IMR-90 (cell line): ENCODE measurements around the gene AATF. TPM values are rescaled to one million over a fixed set of nuclear protein-coding genes. Genes with fewer than 3 reads are reported as not detected.

ENCODE experiments used
- ATAC-seq: fragments of 200-7000 bp; cut with Tn5 transposase; 2 replicates; pipeline ENCODE4 v1.9.1; 2020; ENCODE audit warnings: low read depth, mild to moderate bottlenecking, moderate library complexity
- BruUV-seq: library from RNA; stranded (reverse); fragments of 400-500 nt; replicated peaks from 2 replicates; lab custom pipeline; 2021; lab: Mats Ljungman, UMichigan
- CTCF ChIA-PET: fragments of 300-600 bp; formaldehyde crosslinking; extraction: SDS; loops from one replicate; lab custom pipeline; 2021; ENCODE audit warnings: antibody characterized with exemption; lab: Yijun Ruan, JAX
- POLR2A ChIA-PET: fragments of 300-600 bp; sonication (Branson Sonifier 250); formaldehyde crosslinking; loops from one replicate; lab custom pipeline; 2022; ENCODE audit warnings: antibody characterized with exemption; ENCODE audit not compliant: unreplicated experiment; lab: Charles Lee
- DNase-seq: peaks from one replicate; pipeline ENCODE4 v3.0.0; 2013
- H2AFZ ChIP-seq: replicated peaks from 2 replicates; pipeline ENCODE3; 2013; ENCODE audit warnings: low read length, mild to moderate bottlenecking; ENCODE audit not compliant: poor library complexity
- H2AK5ac ChIP-seq: 2 replicates; pipeline ENCODE4 v1.6.1; 2013; ENCODE audit warnings: low read depth, low read length, inconsistent platforms
- H2AK9ac ChIP-seq: replicated peaks from 2 replicates; pipeline ENCODE3; 2013; ENCODE audit warnings: mild to moderate bottlenecking, low read depth, low read length, moderate library complexity; ENCODE audit not compliant: poor library complexity
- H2BK120ac ChIP-seq: 2 replicates; pipeline ENCODE4 v1.6.1; 2013; ENCODE audit warnings: low read depth, low read length, inconsistent platforms
- H2BK15ac ChIP-seq: 3 replicates; pipeline ENCODE4 v1.6.1; 2013; ENCODE audit warnings: low read depth, low read length, inconsistent platforms
- H2BK20ac ChIP-seq: 2 replicates; pipeline ENCODE4 v1.6.1; 2013; ENCODE audit warnings: low read depth, mild to moderate bottlenecking, inconsistent platforms, low read length, moderate library complexity
- H2BK5ac ChIP-seq: 2 replicates; pipeline ENCODE4 v1.6.1; 2013; ENCODE audit warnings: mild to moderate bottlenecking, low read depth, low read length, inconsistent platforms; ENCODE audit not compliant: poor library complexity, severe bottlenecking
- H3K14ac ChIP-seq: replicated peaks from 2 replicates; pipeline ENCODE4 v1.6.1; 2013; ENCODE audit warnings: low read depth, low read length, inconsistent platforms
- H3K18ac ChIP-seq: 2 replicates; pipeline ENCODE4 v1.6.1; 2013; ENCODE audit warnings: low read depth, low read length, control low read depth
- H3K23ac ChIP-seq: 2 replicates; pipeline ENCODE4 v1.6.1; 2013; ENCODE audit warnings: low read depth, low read length, inconsistent platforms
- H3K27ac ChIP-seq: 2 replicates; pipeline ENCODE4 v1.5.1; 2013; ENCODE audit warnings: mild to moderate bottlenecking, control low read depth, low read length; ENCODE audit not compliant: insufficient read depth
- H3K27me3 ChIP-seq: 2 replicates; pipeline ENCODE4 v1.6.1; 2013; ENCODE audit warnings: low read length; ENCODE audit not compliant: control insufficient read depth, insufficient read depth
- H3K36me3 ChIP-seq: 2 replicates; pipeline ENCODE4 v1.6.1; 2013; ENCODE audit warnings: low read length, mixed read lengths; ENCODE audit not compliant: control insufficient read depth, insufficient read depth
- H3K4ac ChIP-seq: 2 replicates; pipeline ENCODE4 v1.6.1; 2013; ENCODE audit warnings: low read depth, low read length, inconsistent platforms
- H3K4me1 ChIP-seq: 2 replicates; pipeline ENCODE4 v1.6.1; 2013; ENCODE audit warnings: low read length, mixed read lengths; ENCODE audit not compliant: control insufficient read depth, insufficient read depth
- H3K4me2 ChIP-seq: 2 replicates; pipeline ENCODE4 v1.6.1; 2013; ENCODE audit warnings: low read depth, mild to moderate bottlenecking, control low read depth, low read length, moderate library complexity
- H3K4me3 ChIP-seq: 2 replicates; pipeline ENCODE4 v1.5.1; 2013; ENCODE audit warnings: low read depth, mild to moderate bottlenecking, control low read depth, low read length, moderate library complexity; ENCODE audit not compliant: insufficient read depth
- H3K56ac ChIP-seq: 2 replicates; pipeline ENCODE4 v1.6.1; 2013; ENCODE audit warnings: low read length, inconsistent platforms; ENCODE audit not compliant: insufficient read depth; ENCODE audit errors: extremely low read depth
- H3K79me1 ChIP-seq, 2 experiments: 2 replicates each; pipeline ENCODE4 v1.6.1; 2013; ENCODE audit warnings: low read length in 2 of 2, inconsistent platforms in 1 of 2, low read depth in 1 of 2
- H3K9ac ChIP-seq: 2 replicates; pipeline ENCODE4 v1.6.1; 2013; ENCODE audit warnings: low read depth, low read length, control low read depth
- H3K9me1 ChIP-seq: 2 replicates; pipeline ENCODE4 v1.6.1; 2013; ENCODE audit warnings: low read length, inconsistent platforms; ENCODE audit not compliant: insufficient read depth
- H3K9me3 ChIP-seq: 2 replicates; pipeline ENCODE4 v1.6.1; 2013; ENCODE audit warnings: low read length; ENCODE audit not compliant: control insufficient read depth, insufficient read depth
- H4K20me1 ChIP-seq: 2 replicates; pipeline ENCODE4 v1.6.1; 2013; ENCODE audit warnings: low read length, inconsistent platforms; ENCODE audit not compliant: insufficient read depth
- H4K5ac ChIP-seq: 2 replicates; pipeline ENCODE4 v1.6.1; 2013; ENCODE audit warnings: mild to moderate bottlenecking, low read depth, low read length, control low read depth
- H4K8ac ChIP-seq, 2 experiments: 2 replicates each; pipeline ENCODE4 v1.6.1; 2013; ENCODE audit warnings: low read depth in 2 of 2, low read length in 2 of 2, control low read depth in 1 of 2, inconsistent platforms in 1 of 2
- H4K91ac ChIP-seq: 2 replicates; pipeline ENCODE4 v1.6.1; 2013; ENCODE audit warnings: low read depth, low read length, inconsistent platforms; ENCODE audit not compliant: insufficient read depth
- FOS ChIP-seq: fragments of 150-350 bp; IDR thresholded peaks from 2 replicates; pipeline ENCODE4 v1.6.1; 2016; ENCODE audit warnings: low read depth, low read length
- MAZ ChIP-seq: IDR thresholded peaks from 2 replicates; pipeline ENCODE4 v1.6.1; 2012; ENCODE audit warnings: low read depth, mild to moderate bottlenecking, low read length, improper control_type of control experiment, moderate library complexity, borderline replicate concordance
- NFE2L2 ChIP-seq: fragments of 150-350 bp; IDR thresholded peaks from 2 replicates; pipeline ENCODE4 v1.6.1; 2016; ENCODE audit warnings: low read depth, mild to moderate bottlenecking, low read length
- RAD21 ChIP-seq: IDR thresholded peaks from 2 replicates; pipeline ENCODE4 v1.6.1; 2012; ENCODE audit warnings: low read length, improper control_type of control experiment
- WGBS, 2 experiments: methylation state at CpG; one replicate each; pipeline versions ENCODE4 v1.1.5 to v1.1.7; 2013; ENCODE audit warnings: missing lambda C conversion rate in 2 of 2; ENCODE audit not compliant: insufficient read length in 1 of 2; ENCODE audit errors: extremely low coverage in 2 of 2; 5-methylcytosine and 5-hydroxymethylcytosine counted together
- dilution Hi-C: fragments of 300-500 bp; cut with HindIII; formaldehyde crosslinking; loops from one replicate; pipeline ENCODE4 v1.14.3; 2018; ENCODE audit warnings: low sequenced_read_pairs; ENCODE audit not compliant: unreplicated experiment
- in situ Hi-C: fragments of 300-500 bp; cut with MboI; formaldehyde crosslinking; loops from 3 replicates; pipeline ENCODE4 v1.14.3; 2019; ENCODE audit warnings: low sequenced_read_pairs, inconsistent platforms, mixed read lengths
- intact Hi-C: fragments of 100-400 bp; cut with micrococcal nuclease; formaldehyde crosslinking; loops from 2 replicates; pipeline ENCODE4 v1.10.0; 2022
- polyA plus RNA-seq, 3 experiments: library from polyadenylated mRNA; depleted of rRNA; stranded (reverse); fragments of >200 nt; gene quantifications; 2 replicates each; pipeline ENCODE4 v1.2.3, GENCODE V29; 2012; ENCODE audit warnings: low replicate concordance in 1 of 3
- total RNA-seq: library from RNA; depleted of rRNA; stranded (reverse); fragments of >200 nt; gene quantifications from 2 replicates; pipeline ENCODE4 v1.2.3, GENCODE V29; 2012
- TF ChIP-seq, protein P1 (sequence below): fragments of 150-350 bp; IDR thresholded peaks from 2 replicates; pipeline ENCODE4 v1.6.1; 2016; ENCODE audit warnings: low read depth, mild to moderate bottlenecking, low read length, moderate library complexity, borderline replicate concordance

Gene AATF
- total and polyA plus RNA-seq, 2 of the 4 experiments (the other 2 are of a cell fraction) = 21.0 to 34.8 TPM

DNA sequence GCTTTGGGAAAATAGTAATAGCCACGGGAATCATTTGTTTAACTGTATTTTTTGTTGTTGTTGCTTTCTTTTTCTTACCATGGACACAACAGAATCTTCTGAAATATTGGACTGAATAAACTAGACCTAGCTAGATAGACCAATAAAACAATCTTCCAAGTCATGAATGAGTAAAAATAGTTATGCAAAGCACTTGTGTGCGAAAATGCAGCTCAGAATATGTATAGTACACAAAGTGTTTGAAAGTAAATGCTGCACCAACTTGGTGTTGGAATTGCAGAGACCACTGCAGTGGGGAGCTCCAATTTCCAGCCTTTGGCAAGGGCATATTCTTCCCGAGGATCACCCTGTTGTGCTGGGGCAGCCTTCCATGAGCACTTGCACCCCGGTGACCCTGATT, 68.0 kb downstream of the AATF start:
- WGBS, 2 experiments = 60% methylated on average over 2 of the region's 4 CpGs; no CpG with 5 or more reads in 1 of the 2 experiments
- H3K9me3 ChIP-seq = no peaks in the 10 kb centered on the region
- H3K79me1 ChIP-seq = peaks cover 3% of the 10 kb centered on the region in 2 experiments; a peak in 2 of 4 replicates

More for the DNA sequence above, 68.0 kb downstream of the AATF start:
- H4K8ac ChIP-seq = no peak overlapping the region
- ChIA-PET POLR2A (no interaction called here), CTCF (interaction anchor here (2.0 kb wide), 1 partner anchor 9 kb away, joined by 4 read pairs; no protein-coding TSS in a partner anchor)
- no peak overlapping the region for H2BK20ac ChIP-seq
- H2BK15ac ChIP-seq = no peak overlapping the region
- no peak overlapping the region for H3K56ac ChIP-seq
- TF ChIP-seq RAD21 = no peak
- TF ChIP-seq, protein P1, sequence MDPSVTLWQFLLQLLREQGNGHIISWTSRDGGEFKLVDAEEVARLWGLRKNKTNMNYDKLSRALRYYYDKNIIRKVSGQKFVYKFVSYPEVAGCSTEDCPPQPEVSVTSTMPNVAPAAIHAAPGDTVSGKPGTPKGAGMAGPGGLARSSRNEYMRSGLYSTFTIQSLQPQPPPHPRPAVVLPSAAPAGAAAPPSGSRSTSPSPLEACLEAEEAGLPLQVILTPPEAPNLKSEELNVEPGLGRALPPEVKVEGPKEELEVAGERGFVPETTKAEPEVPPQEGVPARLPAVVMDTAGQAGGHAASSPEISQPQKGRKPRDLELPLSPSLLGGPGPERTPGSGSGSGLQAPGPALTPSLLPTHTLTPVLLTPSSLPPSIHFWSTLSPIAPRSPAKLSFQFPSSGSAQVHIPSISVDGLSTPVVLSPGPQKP = no peak
- TF ChIP-seq MAZ = no peak
- no peak for TF ChIP-seq NFE2L2
- TF ChIP-seq FOS = no peak
- H3K27ac ChIP-seq = no peak overlapping the region
- no peak overlapping the region for H4K5ac ChIP-seq
- no peak for DNase-seq
- ATAC-seq = no peak
- H4K91ac ChIP-seq = no peak overlapping the region
- no peaks in the 10 kb centered on the region for H3K36me3 ChIP-seq
- H2BK5ac ChIP-seq = no peak overlapping the region
- H3K4me2 ChIP-seq = no peak overlapping the region
- no peaks in the 10 kb centered on the region for H3K4me1 ChIP-seq
- H3K27me3 ChIP-seq = no peaks in the 10 kb centered on the region
- no peak overlapping the region for H2AK5ac ChIP-seq
- H4K20me1 ChIP-seq = no peaks in the 10 kb centered on the region
- no peak overlapping the region for H3K14ac ChIP-seq
- H3K4me3 ChIP-seq = no peak overlapping the region
- H2AFZ ChIP-seq = no peak overlapping the region
- intact Hi-C loops (no loop called here), in situ Hi-C loops (no loop called here), dilution Hi-C loops (no loop called here)
- H3K23ac ChIP-seq = no peak overlapping the region
- no peak overlapping the region for H2BK120ac ChIP-seq
- BruUV-seq = no TSS peak
- H3K9me1 ChIP-seq = peaks cover 4% of the 10 kb centered on the region; the same call in 1 of the 2 replicates
- H2AK9ac ChIP-seq = no peak overlapping the region
- no peak overlapping the region for H3K18ac ChIP-seq
- H3K9ac ChIP-seq = no peak overlapping the region
- H3K4ac ChIP-seq = no peak overlapping the region
